Suprapubic skin (tissue), 4 donors: ENCODE results near the gene SWAP70. TPM values are rescaled to one million over a fixed set of nuclear protein-coding genes. Genes with fewer than 3 reads are reported as not detected.
"Not testable (repeated sequence)": the region's sequence is repeated elsewhere in the genome, so short reads cannot be mapped to it uniquely, and the experiment has no call there.

Experiments used
- DNase-seq, 2 donors: peaks; one replicate each; pipeline ENCODE4 v3.0.0-alpha.2; 2019; ENCODE audit warnings: low spot score in 2 of 2
- H3K27ac ChIP-seq: fragments of 200-600 bp; sonication (generic); one replicate; pipeline ENCODE4 v1.5.1; 2019
- H3K27me3 ChIP-seq: fragments of 200-600 bp; sonication (generic); one replicate; pipeline ENCODE4 v1.5.1; 2019
- H3K36me3 ChIP-seq: fragments of 200-600 bp; sonication (generic); one replicate; pipeline ENCODE4 v1.5.1; 2019
- H3K4me1 ChIP-seq: fragments of 200-600 bp; sonication (generic); one replicate; pipeline ENCODE4 v1.5.1; 2019
- H3K4me3 ChIP-seq: fragments of 200-600 bp; sonication (generic); one replicate; pipeline ENCODE4 v1.5.1; 2019; ENCODE audit warnings: mild to moderate bottlenecking
- H3K9me3 ChIP-seq: fragments of 200-600 bp; sonication (generic); one replicate; pipeline ENCODE4 v1.5.1; 2019
- EP300 ChIP-seq: sonication (generic); formaldehyde crosslinking; IDR thresholded peaks from one replicate; pipeline ENCODE4 v1.6.1; 2017; ENCODE audit warnings: antibody characterized with exemption
- POLR2A ChIP-seq, 2 donors: fragments of 450-650 bp; IDR thresholded peaks; one replicate each; pipeline ENCODE4 v1.6.1; 2017; ENCODE audit warnings: antibody characterized with exemption in 2 of 2, mild to moderate bottlenecking in 2 of 2, moderate library complexity in 2 of 2
- POLR2AphosphoS5 ChIP-seq, 3 donors: sonication (generic); formaldehyde crosslinking; IDR thresholded peaks; one replicate each; pipeline ENCODE4 v1.6.1; 2017; ENCODE audit warnings: antibody characterized with exemption in 3 of 3
- WGBS: methylation state at CpG from one replicate; pipeline ENCODE4 v1.1.5; 2018; 5-methylcytosine and 5-hydroxymethylcytosine counted together
- total RNA-seq, 4 donors: library from RNA; depleted of rRNA; stranded (reverse); fragments of >200 nt; gene quantifications; one replicate each; pipeline ENCODE4 v1.1.0, GENCODE V29; 2016
- TF ChIP-seq, protein P1 (sequence below), 2 donors: fragments of 200-600 bp in 1 of 2; fragments of 450-650 bp in 1 of 2; sonication (generic) in 1 of 2; IDR thresholded peaks; one replicate each; pipeline ENCODE4 v1.5.1; 2016 to 2019; ENCODE audit warnings: antibody characterized with exemption in 2 of 2, mild to moderate bottlenecking in 1 of 2, moderate library complexity in 1 of 2

Gene SWAP70
- total RNA-seq, 4 donors from 2014 or later, result 27.6 to 64.9 (median 35.8) TPM

DNA sequence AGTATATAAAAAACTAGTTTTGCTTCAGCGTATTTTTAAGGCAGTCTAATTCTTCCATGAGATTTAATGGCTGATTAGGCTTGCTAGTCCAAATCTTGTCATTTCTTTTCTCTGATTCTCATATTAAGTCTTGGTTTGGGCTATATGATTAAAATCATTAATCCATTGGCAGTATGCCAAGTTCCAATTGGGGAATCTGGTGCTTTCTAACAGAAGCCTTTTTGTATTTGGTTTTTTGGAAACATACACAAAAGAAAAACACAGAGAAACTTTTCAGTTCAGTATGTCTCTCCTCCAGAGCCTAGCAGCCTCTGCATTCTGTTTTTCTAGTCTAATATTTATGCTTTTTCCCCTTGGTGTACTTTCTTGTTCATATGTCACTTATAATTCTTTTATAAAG is 37.9 kb downstream of the SWAP70 start:
- no peak for TF ChIP-seq POLR2A (IDR thresholded peaks at IDR 0.05)
- no peak for TF ChIP-seq EP300
- TF ChIP-seq, protein P1, sequence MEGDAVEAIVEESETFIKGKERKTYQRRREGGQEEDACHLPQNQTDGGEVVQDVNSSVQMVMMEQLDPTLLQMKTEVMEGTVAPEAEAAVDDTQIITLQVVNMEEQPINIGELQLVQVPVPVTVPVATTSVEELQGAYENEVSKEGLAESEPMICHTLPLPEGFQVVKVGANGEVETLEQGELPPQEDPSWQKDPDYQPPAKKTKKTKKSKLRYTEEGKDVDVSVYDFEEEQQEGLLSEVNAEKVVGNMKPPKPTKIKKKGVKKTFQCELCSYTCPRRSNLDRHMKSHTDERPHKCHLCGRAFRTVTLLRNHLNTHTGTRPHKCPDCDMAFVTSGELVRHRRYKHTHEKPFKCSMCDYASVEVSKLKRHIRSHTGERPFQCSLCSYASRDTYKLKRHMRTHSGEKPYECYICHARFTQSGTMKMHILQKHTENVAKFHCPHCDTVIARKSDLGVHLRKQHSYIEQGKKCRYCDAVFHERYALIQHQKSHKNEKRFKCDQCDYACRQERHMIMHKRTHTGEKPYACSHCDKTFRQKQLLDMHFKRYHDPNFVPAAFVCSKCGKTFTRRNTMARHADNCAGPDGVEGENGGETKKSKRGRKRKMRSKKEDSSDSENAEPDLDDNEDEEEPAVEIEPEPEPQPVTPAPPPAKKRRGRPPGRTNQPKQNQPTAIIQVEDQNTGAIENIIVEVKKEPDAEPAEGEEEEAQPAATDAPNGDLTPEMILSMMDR (IDR thresholded peaks at IDR 0.05), result no peak
- TF ChIP-seq POLR2AphosphoS5 (IDR thresholded peaks at IDR 0.05), result no peak
- Histone ChIP-seq H3K4me3 (no peak overlapping the region), H3K27ac (peak overlapping the region; percentile 42), H3K4me1 (peaks cover 25% of the 10 kb centered on the region), H3K27me3 (no peaks in the 10 kb centered on the region), H3K9me3 (no peaks in the 10 kb centered on the region), H3K36me3 (peaks cover 4% of the 10 kb centered on the region)
- 91% methylated on average over 1 of the region's 1 CpG for WGBS
- DNase-seq, result no peak

DNA sequence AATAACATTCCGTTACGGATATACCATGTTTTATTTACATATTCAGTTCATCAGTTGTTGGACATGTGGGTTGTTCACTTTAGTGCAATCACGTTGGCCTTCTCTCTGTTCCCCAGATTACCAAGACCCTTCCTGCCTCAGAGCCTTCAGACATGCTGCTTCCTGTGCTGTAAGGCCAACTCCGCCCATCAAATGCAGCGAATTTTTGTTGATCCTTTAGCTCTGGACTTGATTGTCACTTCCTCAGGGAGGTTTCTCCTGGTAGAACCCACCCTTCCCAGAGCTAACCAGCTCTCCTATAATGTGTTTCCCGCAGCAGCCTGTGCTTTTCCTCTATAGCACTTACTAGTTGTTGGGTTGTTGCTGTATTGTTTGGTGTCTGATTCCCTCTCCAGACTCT is 39.4 kb downstream of the SWAP70 start:
- Histone ChIP-seq H3K4me3 (no peak overlapping the region), H3K27ac (peak overlapping the region; percentile 16), H3K4me1 (peaks cover 28% of the 10 kb centered on the region), H3K9me3 (no peaks in the 10 kb centered on the region), H3K36me3 (no peaks in the 10 kb centered on the region), H3K27me3 (no peaks in the 10 kb centered on the region)
- DNase-seq, result no peak
- 68% methylated on average over 6 of the region's 6 CpGs for WGBS
- TF ChIP-seq POLR2A (IDR thresholded peaks at IDR 0.05) (no peak), EP300 (no peak), POLR2AphosphoS5 (IDR thresholded peaks at IDR 0.05) (no peak)
- TF ChIP-seq, protein P1 (IDR thresholded peaks at IDR 0.05), result no peak

DNA sequence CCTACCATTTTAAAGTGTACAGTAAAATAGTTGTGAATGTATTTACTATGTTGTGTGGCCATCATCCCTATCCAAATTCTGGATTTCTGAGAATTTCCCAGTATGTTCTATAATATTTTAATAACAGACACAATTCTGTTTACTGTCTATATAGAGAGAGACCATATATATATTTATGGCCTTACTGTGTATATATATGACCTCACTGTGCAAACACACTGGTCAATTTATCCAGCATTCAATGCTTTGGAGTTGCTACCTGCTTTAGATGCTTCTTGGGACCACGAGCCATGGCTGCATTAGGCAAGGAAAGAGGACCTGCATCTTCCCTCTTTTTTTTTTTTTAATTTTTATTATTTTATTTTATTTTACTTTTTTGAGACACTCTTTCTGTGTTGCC is 40.2 kb downstream of the SWAP70 start:
- DNase-seq, result no peak
- Histone ChIP-seq H3K9me3 (no peaks in the 10 kb centered on the region), H3K36me3 (no peaks in the 10 kb centered on the region), H3K4me3 (no peak overlapping the region), H3K27me3 (no peaks in the 10 kb centered on the region), H3K27ac (no peak overlapping the region), H3K4me1 (peaks cover 32% of the 10 kb centered on the region)
- WGBS, result 92% methylated on average over 1 of the region's 1 CpG
- TF ChIP-seq POLR2A (IDR thresholded peaks at IDR 0.05), result no peak
- TF ChIP-seq, protein P1 (IDR thresholded peaks at IDR 0.05), result no peak
- TF ChIP-seq POLR2AphosphoS5 (IDR thresholded peaks at IDR 0.05), result no peak
- no peak for TF ChIP-seq EP300

DNA sequence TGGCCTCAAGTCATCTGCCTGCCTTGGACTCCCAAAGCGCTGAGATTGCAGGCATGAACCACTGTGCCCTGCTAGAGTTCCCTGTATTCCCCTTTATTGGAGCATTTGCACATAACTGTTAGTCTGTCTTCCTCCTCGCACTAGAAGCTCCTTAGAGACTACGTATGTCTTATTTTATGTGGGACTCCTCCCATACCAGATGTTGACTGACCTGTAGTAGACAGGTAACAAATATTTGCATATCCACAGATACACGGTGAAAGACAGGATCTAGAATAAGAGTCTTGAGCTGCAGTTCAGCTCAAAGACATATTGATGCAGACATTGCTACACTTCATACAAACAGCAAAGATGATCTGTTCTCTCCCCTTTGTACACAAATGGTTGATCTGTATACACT is 40.7 kb downstream of the SWAP70 start:
- WGBS, result 82% methylated on average over 4 of the region's 4 CpGs
- Histone ChIP-seq H3K4me3 (no peak overlapping the region), H3K27ac (no peak overlapping the region), H3K9me3 (no peaks in the 10 kb centered on the region), H3K27me3 (no peaks in the 10 kb centered on the region), H3K36me3 (no peaks in the 10 kb centered on the region), H3K4me1 (peaks cover 28% of the 10 kb centered on the region)
- no peak for DNase-seq
- no peak for TF ChIP-seq POLR2AphosphoS5 (IDR thresholded peaks at IDR 0.05)
- TF ChIP-seq POLR2A (IDR thresholded peaks at IDR 0.05), result no peak
- no peak for TF ChIP-seq EP300
- TF ChIP-seq, protein P1 (IDR thresholded peaks at IDR 0.05), result no peak

DNA sequence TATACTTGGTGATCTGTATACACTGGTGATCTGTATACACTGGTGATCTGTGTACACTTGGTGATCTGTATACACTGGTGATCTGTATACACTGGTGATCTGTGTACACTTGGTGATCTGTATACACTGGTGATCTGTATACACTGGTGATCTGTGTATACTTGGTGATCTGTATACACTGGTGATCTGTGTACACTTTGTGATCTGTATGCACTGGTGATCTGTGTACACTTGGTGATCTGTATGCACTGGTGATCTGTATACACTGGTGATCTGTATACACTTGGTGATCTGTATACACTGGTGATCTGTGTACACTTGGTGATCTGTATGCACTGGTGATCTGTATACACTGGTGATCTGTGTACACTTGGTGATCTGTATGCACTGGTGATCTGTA is 41.5 kb downstream of the SWAP70 start:
- not testable (repeated sequence) for H3K27me3 ChIP-seq, H3K36me3 ChIP-seq, DNase-seq, H3K4me3 ChIP-seq, H3K9me3 ChIP-seq, H3K27ac ChIP-seq
- H3K4me1 ChIP-seq, result peaks cover 20% of the 10 kb centered on the region

DNA sequence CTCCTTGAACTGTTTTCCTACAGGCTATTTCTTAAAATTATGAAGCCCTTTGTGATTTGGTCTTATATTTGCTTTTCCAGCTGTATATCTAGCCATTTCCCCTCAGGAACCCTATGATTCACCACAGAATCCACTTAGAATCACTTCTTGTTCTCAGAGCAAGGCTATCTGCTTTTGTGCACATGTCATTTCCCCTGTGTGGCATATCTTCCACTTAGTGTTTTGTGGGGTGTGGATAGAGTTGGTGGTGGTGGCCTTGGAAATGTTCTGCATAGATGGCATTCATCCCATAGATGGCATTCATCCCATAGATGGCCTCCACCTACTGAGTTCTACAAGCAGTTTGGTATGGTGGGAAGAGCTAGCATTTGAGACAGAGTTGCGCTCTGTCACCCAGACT is 44.7 kb downstream of the SWAP70 start:
- 100% methylated on average over 1 of the region's 1 CpG for WGBS
- H3K27me3 ChIP-seq, result no peaks in the 10 kb centered on the region
- DNase-seq, result no peak
- TF ChIP-seq POLR2A (IDR thresholded peaks at IDR 0.05), result no peak
- no peak for TF ChIP-seq POLR2AphosphoS5 (IDR thresholded peaks at IDR 0.05)
- TF ChIP-seq, protein P1 (IDR thresholded peaks at IDR 0.05), result no peak
- TF ChIP-seq EP300, result no peak
- no peak overlapping the region for H3K4me3 ChIP-seq
- H3K4me1 ChIP-seq, result peaks cover 13% of the 10 kb centered on the region
- H3K36me3 ChIP-seq, result no peaks in the 10 kb centered on the region
- no peaks in the 10 kb centered on the region for H3K9me3 ChIP-seq
- H3K27ac ChIP-seq, result no peak overlapping the region
